ENCODE measurements around the gene NCR1.
"Not testable (repeated sequence)": the region's sequence is repeated elsewhere in the genome, so short reads cannot be mapped to it uniquely, and the experiment has no call there.

Gene NCR1, protein sequence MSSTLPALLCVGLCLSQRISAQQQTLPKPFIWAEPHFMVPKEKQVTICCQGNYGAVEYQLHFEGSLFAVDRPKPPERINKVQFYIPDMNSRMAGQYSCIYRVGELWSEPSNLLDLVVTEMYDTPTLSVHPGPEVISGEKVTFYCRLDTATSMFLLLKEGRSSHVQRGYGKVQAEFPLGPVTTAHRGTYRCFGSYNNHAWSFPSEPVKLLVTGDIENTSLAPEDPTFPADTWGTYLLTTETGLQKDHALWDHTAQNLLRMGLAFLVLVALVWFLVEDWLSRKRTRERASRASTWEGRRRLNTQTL

DNA sequence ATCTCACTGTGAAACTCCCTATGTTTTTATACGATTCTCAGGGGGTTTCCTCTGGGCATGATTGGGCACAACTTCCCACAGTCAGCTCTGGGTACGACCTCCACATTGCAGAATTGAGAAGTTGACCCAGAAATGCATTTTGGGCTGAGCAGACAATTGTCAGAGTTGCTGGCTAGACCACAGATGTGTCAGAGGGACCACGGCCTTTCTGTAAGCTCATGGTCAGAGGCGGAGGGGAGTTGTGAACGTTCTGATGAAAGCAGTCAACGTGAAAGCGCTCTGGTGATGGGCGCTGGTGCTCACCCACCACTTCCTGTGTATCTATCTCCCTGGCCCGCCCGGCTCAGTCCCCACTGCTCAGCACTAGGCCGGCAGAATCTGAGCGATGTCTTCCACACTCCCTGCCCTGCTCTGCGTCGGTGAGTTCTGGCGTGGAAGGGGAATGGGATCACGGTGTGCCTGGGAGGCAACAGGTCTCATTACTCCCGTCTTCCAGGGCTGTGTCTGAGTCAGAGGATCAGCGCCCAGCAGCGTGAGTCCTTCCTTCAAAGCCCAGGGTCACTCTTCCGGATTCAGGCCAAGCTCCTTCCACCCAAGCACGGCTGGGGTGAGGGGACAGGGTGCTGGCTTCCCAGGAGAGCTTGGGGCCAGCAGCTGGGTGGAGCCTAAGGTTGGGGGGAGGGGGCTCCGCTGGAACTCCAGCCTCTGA, at the start of gene NCR1:
NCR1 (plus strand) TSS at position 346 of the 709 bp plus-strand sequence; CDS start at position 386, 40 bp downstream.
- no peak for DNase-seq (ENCODE audit: low read depth in 2 of 2)

DNA sequence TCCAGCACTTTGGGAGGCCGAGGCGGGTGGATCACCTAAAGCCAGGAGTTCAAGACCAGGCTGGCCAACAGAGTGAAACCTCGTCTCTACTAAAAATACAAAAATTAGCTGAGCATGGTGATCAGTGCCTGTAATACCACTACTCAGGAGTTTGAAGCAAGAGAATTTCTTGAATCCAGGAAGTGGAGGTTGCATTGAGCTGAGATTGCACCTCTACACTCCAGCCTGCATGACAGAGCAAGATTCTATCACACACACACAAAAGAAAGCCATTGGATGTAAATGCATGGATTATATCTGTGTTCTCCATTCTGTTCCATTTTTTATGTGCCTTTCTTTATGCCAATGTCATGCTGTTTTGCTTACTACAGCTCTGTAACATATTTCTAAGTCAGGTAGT, 47.5 kb upstream of the NCR1 start:
- not testable (repeated sequence) for DNase-seq (ENCODE audit: low read depth in 2 of 2)

GRCh38 chr19:54859421-54859820, 46.5 kb upstream of the NCR1 start:
- not testable (repeated sequence) for DNase-seq (ENCODE audit: low read depth in 2 of 2)

DNA sequence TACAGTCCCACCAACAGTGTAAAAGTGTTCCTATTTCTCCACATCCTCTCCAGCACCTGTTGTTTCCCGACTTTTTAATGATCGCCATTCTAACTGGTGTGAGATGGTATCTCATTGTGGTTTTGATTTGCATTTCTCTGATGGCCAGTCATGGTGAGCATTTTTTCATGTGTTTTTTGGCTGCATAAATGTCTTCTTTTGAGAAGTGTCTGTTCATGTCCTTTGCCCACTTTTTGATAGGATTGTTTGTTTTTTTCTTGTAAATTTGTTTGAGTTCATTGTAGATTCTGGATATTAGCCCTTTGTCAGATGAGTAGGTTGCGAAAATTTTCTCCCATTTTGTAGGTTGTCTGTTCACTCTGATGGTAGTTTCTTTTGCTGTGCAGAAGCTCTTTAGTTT, 42.5 kb upstream of the NCR1 start:
- DNase-seq (ENCODE audit: low read depth in 2 of 2): not testable (repeated sequence)

DNA sequence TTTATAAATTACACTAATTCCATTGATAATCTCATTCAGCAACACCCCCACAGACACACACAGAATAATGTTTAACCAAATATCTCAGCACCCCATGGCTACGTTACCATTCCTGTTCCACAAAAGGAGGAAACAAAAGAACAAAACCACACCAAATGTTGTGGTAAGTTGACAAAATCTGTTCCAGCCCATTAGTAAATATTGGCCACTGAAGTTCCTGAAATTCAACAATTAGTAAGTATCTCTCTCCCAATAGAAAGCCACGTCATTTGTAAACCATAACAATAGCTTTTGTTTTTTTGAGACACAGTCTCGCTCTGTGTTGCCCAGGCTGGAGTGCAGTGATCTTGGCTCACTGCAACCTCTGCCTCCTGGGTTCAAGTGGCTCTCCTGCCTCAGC, 34.3 kb upstream of the NCR1 start:
- DNase-seq (ENCODE audit: low read depth in 2 of 2): no peak

DNA sequence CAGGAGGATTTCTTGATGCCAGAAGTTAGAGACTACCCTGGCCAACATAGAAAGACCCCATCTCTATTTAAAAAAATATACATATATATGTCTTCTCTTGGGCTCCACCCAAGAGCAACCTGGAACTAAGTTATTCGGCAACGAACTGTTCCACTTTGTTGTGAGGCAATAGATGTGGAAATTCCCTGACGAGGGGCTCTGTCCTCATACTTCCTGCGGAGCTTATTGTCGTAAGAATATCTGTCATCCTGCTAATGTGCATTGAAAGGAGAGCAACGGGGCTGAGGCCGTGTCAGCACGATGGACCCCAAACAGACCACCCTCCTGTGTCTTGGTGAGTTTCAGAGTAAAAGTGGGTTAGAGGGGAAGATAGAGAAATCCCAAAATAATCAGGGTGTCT, 32.0 kb upstream of the NCR1 start, which contains the start of gene FCAR:
FCAR (plus strand) TSS at position 246 of the 400 bp plus-strand sequence; CDS start at position 301, 55 bp downstream.
- DNase-seq (ENCODE audit: low read depth in 2 of 2): no peak

GRCh38 chr19:54875506-54875905, 30.4 kb upstream of the NCR1 start:
- DNase-seq (ENCODE audit: low read depth in 2 of 2): no peak

GRCh38 chr19:54877471-54877870, 28.5 kb upstream of the NCR1 start:
- no peak for DNase-seq (ENCODE audit: low read depth in 2 of 2)

- DNase-seq (ENCODE audit: low read depth in 2 of 2): no peak
Observed at GRCh38 chr19:54881884-54882283, 24.1 kb upstream of the NCR1 start.

DNA sequence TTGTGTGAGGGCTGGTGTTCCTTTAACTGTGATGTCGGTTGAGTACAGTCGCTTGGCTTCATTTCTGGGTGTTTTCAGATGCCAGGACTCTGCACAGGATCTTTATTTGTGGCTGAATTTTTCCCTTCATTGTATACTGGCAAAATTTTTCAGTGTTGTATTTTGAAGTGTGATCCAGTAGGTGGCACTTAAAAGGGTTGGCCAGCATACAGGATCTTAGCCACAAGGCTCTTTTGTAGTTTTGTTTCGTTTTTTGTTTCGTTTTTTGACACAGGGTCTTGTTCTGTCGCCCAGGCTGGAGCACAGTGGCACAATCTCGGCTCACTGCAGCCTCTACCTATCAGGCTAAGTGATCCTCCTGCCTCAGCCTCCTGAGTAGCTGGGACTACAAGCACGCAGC, 23.2 kb upstream of the NCR1 start:
- DNase-seq (ENCODE audit: low read depth in 2 of 2): no peak

DNA sequence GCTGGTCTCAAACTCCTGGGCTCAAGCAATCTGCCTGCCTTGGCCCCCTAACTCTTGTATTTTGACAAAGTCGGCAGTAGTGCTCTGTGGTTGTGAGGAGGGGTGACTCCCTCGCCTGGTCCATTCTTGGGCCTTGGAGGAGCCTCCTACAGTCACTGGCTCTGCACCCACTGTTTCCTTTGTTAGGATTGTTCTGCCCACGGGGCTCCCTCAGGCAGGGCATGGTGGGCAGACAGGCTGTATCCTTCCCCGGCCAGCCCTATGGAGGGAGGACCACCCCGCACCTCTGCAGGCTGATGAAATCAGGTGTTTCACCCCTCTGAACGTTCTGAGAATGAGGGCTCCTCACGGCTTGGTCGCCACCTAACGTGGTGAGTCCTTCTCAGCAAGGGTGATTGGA, 22.7 kb upstream of the NCR1 start:
- no peak for DNase-seq (ENCODE audit: low read depth in 2 of 2)

DNA sequence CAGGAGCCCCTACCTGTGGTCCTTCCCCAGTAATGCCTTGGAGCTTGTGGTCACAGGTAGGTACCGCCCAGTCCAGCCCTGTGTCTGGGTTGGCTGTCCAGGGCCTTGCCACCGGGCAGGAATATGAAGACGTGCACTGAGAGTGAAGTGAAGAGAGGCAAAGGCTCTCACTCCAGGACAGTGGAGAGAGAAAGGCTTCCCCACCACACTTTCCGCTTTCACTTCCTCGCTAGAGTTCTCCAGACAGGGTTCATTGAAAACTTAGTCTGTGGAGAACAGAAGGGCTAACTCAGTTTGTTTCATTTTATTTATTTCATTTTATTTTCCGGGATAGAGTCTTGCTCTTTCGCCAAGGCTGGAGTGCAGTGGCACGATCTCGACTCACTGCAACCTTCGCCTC, 17.7 kb upstream of the NCR1 start:
- no peak for DNase-seq (ENCODE audit: low read depth in 2 of 2)

- no peak for DNase-seq (ENCODE audit: low read depth in 2 of 2)
Observed at GRCh38 chr19:54889566-54889965, 16.4 kb upstream of the NCR1 start.

DNA sequence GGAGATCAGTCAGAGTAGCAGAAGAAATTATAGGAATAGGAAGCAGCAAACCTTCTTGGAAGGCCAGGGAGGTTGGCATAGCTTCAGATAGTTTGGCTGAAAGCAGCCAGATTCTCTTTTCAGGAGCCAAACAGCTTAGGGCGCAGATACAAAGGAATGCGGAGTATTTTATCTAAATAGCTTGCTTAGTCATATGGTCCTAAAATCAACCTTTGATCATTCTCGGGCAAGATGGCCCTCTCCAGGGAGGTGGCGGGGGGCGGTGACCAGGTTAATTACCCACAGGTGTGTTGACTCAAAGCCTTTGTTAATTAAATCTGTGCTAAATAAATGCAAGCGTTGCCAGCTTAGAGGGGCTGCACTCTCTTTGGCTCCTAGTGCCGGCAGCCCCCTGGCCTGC, 12.5 kb upstream of the NCR1 start:
- no peak for DNase-seq (ENCODE audit: low read depth in 2 of 2)

- not testable (repeated sequence) for DNase-seq (ENCODE audit: low read depth in 2 of 2)
Observed at GRCh38 chr19:54894106-54894505, 11.8 kb upstream of the NCR1 start.

GRCh38 chr19:54896036-54896435, 9.9 kb upstream of the NCR1 start:
- no peak for DNase-seq (ENCODE audit: low read depth in 2 of 2)

DNA sequence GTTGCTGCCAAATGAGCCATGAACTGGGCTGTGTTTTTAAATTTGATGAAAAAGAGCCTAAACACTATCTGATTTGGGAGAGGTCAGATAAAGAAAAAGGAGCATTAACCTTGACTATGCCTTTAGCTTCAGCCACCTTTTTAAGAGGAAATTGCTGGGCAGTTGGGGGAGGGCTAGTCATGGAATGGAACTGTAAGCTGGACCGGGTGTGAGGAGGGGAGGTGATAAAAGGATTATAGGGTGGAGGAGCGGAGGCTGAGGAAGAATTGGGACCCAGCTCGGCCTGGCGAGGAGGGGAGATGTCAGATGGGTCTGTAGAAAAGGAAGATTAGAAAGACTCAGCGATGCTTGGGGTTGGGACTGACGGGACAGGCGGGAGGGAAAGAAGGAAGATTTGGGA, 7.3 kb upstream of the NCR1 start:
- DNase-seq (ENCODE audit: low read depth in 2 of 2): not testable (repeated sequence)

DNA sequence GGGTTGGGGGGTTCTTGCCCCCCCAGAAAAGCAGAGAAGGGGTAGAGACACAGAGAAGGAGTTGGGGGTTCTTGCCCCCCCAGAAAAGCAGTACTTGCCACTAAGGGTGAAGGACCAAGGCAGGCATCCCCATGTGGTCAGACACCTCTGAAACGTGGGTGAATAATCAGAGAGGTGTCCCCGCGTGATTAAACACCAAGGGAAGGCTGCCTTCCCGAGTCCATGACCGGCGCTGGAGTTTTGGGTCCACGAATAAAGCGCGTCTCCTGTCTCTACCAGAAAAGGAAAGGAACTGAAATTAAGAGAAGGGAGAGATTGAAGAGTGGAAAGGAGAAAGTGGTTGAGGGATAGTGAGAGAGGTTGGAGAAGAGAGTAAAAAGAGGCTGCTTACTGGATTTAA, 6.3 kb upstream of the NCR1 start:
- DNase-seq (ENCODE audit: low read depth in 2 of 2): not testable (repeated sequence)

GRCh38 chr19:54901153-54901552, 4.8 kb upstream of the NCR1 start:
- not testable (repeated sequence) for DNase-seq (ENCODE audit: low read depth in 2 of 2)

DNA sequence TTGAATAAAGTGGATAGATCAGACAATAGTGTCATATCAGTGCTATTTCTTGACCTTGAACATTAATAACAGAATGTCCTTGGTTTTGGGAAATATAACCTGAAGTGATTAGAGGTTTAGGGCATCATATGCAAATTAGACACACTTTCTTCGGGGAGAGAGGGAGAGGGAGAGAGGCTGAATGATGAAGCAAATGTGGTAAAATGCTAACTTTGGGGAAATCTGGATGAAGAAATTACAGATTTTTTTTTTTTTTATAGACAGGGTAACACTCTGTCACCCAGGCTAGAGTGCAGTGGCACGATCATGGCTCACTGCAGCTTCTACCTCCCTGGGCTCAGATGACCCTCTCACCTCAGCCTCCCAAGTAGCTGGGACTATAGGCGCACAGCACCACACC, 3.9 kb upstream of the NCR1 start:
- DNase-seq (ENCODE audit: low read depth in 2 of 2): no peak

DNA sequence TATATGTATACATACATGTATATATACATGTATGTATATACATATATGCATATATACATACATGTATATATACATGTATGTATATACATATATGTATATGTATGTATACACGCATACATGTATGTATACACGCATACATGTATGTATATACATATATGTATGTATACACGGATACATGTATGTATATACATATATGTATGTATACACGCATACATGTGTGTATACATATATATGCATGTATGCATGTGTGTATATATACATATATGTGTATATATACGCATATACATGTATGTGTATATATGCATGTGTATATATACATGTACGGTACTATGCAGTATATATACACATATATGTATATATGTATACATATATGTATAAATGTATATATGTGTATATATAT, 2.6 kb upstream of the NCR1 start:
- no peak for DNase-seq (ENCODE audit: low read depth in 2 of 2)

DNA sequence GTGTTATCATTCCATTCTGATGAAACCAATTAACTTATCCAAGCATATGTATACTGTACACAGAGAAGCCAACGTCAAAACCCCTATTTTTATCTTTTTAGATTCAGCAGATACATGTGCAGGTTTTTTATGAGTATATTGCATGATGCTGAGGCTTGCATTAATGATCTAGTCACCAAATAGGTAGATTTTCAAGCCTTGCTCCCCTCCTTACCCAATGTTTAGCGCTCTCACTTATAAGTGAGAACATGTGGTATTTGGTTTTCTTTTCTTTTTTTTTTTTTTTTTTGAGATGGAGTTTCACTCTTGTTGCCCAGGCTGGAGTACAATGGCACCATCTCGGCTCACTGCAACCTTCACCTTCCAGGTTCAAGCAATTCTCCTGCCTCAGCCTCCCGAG, 1.7 kb upstream of the NCR1 start:
- not testable (repeated sequence) for DNase-seq (ENCODE audit: low read depth in 2 of 2)

DNA sequence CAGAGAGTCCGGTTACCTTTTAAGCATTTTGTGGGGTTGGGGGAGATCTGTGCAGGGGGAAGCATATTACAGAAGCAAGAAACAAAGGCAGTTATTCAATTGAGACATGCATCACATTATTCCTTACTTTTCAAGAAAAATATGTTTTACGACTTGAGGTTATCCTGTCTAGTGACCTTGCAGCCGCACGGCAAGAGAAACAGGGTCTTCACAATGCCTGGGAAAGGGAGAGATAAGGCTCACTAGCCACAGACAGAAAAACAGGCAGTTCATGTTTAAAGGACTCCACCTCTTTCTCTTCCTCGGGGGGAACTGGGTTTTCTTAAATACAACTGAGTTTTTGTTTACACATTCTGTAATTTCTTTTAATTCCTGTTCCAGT, 536 bp upstream of the NCR1 start:
- no peak for DNase-seq (ENCODE audit: low read depth in 2 of 2)
